HG03558 (cell line): Measurements from ENCODE around the gene SYNDIG1.

ENCODE experiments used
- ATAC-seq: cut with Tn5 transposase; IDR thresholded peaks from one replicate; pipeline ENCODE4 v1.9.1; 2021; ENCODE audit warnings: moderate number of reproducible peaks; ENCODE audit not compliant: unreplicated experiment; ENCODE audit errors: extremely low read depth

The SYNDIG1 gene

DNA sequence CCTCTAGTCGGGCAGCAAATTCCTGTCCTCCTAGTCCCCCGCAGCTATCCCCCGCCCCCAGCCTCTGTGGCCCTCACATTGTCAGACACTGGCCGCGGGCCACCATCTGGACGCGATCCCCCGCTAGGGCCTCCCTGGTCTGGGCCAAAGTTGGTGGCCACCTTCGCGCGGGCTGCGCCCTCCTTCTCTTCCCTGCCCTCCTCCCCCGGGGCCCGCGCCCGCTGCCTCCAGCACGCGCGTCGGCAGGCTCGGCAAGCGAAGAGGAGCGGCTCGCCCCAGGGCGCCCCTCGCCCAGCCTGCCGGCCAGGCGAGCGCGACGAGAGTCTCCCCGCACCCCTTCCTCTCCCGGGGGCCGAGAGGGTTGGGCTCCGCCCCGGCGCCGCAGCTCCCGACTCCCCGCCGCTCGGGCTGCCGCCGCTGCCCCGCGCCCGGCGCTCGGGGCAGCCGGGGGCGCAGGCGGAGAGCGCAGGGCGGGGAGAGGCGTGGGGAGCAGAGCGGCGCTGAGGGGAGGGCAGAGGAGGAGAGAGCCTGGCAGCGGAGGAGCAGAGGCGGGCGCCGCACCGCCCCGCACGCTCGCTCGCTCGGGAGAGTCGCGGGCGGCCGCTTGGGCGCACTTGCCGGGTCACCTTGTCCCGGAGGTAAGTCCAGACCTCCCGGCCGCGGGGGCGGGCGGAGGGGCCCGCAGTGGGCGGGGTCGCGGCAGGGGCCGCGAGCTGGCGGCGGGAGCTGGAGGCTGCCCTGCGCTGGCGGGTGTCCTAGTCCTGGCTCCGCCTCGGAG is at the start of gene SYNDIG1:
SYNDIG1 (plus strand) TSS at position 514 of the 778 bp plus-strand sequence. CDS start 73,469 bp downstream, outside the sequence.
- no peak for ATAC-seq

DNA sequence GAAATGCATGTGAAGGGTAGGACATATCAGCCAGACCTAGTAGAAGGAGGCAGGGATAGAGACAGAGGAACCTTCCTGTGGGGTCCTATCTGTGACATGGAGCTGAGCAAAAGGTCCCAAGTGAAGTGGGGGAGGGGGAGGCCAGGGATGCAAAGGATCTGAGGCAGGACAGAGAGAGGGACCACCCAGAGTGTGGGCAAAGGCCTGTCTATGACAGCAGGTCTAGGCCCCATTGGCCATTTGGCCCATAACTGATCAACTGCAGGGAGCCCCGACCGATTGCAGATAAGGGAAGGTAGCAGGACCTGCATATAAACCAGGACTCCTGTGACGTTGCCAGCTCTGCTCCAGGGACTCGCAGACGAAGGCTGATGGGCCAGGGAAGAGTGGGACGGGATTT is 49.6 kb upstream of the SYNDIG1 start:
- ATAC-seq: no peak

DNA sequence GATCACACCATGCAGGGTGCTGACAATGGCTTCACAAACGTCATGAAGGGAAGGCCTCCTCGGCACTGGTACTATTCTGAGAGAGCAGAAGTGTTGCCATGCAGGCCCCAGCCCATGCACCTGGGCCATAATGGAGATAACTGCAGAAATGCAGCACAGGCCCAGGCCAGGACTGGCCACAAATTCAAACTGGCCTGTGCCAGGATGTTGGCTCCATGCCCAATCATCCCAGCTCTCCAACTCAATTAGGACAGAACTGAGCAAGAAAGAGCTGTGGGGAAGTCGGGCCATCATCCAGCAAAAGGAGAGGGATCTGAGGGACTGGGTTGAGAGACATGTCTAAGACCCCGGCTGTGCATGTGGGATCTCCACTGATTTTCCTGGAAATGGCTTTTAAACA is 48.9 kb upstream of the SYNDIG1 start:
- no peak for ATAC-seq

DNA sequence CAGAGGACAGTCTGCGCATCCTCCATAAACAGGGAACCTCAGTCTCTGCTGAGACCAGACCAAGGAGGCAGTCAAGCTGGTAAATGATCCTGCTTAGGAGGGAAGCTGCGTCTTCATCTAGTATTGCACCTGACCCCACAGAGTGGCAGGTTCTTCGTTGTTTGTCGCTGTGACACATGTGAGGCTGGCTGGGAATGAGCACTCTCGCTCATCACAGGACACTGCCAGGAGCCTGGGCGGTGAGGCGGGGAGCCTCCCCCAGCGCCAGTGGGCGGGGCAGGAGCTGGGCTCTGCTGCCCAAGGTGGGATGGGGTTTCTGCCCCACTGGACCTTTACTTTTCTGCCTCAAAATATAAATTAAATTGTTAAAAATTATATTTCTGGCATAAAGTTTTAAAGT is 48.4 kb upstream of the SYNDIG1 start:
- no peak for ATAC-seq

DNA sequence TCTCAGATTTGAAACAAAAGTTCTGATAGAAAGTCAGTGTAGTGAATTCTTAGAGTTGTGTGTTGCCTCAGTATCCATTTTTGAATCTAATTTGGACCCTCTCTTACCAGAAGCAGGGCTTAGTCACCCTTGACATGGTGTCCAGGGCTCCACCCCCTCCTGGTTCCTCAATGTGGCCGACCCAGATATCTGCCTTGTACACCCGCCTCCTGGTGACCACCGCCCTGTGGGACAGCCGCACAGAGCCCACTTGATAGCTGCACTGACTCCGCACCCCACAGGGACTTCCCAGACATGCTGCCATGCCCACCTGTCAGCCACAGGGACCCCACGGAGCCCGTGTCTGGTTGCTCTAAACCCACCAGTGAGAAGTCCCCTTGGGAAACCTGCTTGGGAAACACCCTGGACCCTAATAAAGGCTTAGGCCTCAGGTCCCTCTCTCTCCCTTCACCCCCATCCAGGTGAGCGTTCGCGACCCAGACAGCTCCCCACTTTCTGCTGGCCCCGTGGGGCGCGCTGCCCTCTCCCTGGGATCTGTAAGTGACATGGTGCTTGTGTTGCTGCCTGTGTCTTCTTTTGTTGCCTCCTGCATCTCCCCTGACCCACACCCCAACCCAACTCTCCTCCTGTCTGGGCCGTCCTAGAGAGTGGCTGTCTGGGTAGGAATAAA is 47.2 kb upstream of the SYNDIG1 start:
- ATAC-seq: no peak

DNA sequence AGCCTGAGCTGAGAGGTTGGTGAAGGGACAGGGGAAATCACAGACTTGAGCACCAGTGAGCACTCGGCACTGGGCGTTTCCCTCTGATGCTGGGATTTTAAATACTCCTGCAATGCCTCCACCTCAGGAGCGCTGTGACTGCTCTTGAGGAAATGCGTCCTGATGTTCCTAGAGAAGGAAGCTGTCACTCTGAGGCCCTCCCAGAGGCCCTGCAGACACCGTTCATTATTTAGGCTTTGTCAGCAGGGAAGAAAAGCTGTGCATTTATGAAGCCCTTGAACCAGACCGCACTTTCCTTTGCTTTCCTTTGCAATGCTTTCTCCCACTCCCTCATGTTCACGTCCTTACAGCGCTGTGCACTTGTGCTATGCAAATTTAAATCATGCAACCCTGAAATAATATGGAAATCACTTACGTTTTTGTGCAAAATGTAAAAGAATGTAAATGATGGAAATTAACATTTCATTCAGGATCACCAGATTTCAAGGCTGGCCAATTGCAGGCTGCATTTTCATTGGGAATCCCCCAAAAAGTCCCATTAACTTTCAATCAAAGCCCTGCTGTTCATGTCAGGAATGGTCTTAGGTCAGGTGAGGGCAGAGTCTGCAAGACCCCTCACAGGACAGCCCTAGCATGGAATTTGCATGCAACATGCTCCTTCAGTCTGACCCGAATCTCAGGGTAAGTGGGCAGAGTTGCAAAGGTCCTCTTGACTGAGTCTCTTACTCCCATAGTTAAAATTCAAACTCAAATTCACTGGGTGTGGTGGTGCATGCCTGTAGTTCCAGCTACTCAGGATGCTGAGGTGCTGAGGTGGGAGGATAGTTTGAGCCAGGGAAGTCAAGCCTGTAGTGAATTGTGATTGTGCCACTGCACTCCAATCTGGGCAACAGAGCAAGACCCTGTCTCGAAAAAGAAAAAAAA is 45.8 kb upstream of the SYNDIG1 start:
- no peak for ATAC-seq

DNA sequence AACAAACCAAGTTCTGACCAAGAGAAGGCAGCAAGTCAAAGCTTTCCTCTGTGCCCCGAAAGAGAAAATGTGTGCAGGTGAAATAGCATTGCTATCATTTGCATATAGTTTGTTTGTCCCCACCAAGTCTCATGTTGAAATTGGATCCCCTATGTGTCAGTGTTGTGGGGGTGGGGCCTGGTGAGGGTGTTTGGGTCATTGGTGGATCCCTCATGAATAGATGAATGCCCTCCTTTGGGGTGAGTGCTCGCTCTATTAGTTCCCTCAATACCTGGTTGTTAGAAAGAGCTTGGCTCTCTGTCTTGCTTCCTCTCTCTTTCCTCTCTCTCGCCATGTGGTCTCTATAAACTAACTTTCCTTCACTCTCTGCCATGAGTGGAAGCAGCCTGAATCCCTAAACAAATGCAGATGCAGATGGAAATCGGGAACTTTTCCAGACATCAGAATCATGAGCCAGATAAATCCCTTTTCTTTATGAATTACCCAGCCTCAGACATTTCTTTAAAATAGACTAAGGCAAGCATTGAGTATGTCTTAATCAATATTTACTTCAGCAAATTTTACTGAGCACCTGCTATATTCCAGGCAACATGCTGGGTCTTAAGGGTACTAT is 43.8 kb upstream of the SYNDIG1 start:
- no peak for ATAC-seq

DNA sequence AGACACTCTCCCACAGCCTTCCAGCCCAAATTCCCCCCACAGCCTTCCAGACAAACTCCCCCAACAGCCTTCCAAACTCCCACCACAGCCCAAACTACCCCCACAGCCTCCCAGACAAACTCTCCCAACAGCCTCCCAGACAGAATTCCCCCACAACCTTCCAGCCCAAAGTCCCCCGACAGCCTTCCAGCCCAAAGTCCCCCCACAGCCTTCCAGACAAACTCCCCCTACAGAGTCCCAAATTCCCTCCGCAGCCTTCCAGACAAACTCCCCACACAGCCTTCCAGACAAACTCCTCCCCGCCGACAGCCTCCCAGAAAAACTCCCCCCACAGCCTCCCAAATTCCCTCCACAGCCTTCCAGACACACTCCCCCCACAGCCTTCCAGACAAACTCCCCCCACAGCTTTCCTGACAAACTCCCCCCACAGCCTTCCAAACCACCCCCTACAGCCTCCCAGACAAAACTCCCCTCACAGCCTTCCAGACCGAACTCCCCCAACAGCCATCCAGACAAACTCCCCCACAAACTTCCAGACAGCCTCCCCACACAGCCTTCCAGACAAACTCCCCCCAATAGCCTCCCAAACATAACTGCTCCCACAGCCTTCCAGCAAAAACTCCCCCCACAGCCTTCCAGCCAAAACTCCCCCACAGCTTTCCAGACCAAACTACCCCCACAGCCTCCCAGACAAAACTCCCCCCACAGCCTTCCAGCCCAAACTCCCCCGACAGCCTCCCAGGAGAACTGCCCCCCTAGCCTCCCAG is 38.0 kb upstream of the SYNDIG1 start:
- ATAC-seq: no peak

DNA sequence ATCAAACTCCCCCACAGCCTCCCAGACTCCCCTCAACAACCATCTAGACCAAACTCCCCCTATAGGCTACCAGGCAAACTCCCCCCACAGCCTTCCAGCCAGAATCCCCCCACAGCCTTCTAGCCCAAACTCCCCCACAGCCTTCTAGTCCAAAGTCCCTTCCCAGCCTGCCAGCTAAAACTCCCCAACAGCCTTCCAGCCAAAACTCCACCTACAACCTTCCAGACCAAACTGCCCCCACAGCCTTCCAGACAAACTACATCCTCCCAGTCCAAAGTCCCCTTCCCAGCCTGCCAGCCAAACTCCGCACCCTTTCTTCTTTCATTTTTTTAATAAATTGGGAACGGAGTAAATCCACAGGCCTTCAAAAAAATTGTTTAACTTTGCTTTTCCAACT is 37.4 kb upstream of the SYNDIG1 start:
- ATAC-seq: no peak

DNA sequence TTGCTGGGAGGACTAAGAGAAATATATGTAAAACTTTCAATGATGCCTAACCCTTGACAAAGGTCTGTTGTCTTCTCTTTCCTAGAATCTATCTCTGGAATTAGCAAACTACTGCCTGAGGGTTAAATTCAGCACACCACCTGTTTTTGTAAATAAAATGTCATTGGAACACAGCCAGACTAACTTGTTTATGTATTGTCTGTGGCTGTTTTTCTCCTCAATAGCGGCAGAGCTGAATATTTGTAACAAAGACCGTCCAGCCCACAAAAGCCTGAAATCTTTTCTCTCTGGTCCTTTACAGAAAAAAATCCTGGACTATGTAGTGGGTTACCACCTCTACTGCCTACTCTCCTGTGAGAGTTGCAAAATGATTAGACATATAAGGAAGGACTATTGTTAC is 33.3 kb upstream of the SYNDIG1 start:
- ATAC-seq: no peak

DNA sequence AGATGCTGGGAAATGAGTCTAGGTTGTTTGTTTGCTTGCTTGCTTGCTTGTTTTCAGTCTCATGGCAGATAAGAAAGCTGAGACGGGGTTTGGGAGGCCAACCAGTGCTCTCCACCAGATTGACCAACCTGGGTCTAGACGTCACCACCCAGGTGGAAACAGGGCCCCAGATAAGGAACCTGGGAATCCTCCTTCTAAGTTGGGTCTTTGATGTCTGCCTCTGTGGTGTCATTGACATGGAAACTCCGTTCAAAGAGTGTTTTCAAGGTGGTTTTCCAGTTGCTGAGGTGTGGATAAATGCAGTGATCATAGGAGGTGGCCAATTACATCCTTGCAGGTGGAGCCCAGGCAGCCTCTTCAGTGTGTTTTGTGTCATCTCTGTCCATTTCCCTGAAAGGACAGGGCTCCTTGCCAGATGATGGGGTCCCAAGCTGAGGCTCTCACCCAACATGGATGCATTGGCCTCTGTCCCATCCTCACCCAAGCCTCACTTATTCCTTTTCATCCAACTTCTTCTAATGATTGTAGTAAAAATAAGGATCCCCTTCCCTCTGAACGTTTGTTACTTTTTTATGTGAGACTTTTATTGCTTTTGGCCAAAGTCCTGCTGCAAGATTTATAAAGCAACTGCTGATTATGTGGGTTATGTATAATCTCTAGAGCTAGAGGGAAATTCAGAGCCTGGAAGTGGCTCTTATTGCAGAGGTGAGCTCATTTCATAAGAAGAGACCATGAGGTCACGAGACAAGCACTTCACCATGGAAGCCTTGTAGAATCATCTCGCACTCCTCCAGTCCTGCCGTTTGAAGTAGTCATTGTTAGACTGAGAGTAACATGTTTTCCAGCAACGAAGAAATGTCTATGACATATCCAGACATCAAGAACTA is 32.0 kb upstream of the SYNDIG1 start:
- no peak for ATAC-seq

DNA sequence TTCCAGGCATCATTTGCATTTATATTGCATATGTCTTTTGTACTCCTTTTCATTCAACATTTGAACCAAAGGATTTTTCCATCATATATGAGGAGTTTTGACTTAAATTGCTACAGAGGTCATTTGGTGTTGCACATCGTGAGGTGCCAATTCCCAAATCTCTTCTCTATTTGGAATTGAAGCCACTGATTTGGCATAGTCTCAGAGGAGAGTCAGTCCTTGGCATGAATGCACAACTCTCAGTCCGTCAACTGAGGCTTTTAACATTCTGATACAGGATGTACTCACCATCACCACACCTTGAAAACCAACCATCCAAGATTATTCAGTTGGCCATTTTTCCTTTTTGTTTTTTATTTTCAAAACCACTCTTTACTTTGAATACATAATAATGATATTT is 31.1 kb upstream of the SYNDIG1 start:
- ATAC-seq: no peak

DNA sequence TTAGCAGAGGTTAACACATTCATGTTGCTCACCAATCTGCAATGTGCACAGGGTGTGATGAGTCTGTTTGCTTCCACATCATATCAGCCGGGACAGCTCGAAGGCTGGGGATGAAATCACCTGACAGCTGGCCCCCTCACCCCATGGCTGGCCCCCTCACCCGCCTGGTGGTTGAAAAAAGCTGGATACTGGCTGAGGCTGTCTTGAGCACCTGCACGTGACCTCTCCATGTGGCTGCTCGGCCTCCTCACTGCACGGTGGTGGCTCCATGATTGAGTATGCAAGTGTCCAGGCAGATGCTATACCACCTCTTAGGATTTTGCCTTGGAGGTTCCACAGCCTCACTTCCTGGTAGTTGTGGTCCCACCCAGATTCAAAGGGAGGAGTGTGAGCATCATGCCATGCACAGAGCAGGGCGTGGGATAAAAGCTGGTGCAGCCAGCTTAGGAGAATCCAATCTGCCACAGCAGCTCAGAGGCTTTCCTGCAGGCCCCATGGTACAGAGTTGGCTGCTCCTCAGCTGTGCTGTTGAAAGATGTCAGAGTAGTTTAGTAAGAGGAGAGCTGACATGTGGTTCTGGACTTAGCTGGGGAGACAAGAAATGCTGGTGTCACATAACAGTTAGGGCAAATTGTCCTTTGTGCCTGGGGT is 29.6 kb upstream of the SYNDIG1 start:
- no peak for ATAC-seq

DNA sequence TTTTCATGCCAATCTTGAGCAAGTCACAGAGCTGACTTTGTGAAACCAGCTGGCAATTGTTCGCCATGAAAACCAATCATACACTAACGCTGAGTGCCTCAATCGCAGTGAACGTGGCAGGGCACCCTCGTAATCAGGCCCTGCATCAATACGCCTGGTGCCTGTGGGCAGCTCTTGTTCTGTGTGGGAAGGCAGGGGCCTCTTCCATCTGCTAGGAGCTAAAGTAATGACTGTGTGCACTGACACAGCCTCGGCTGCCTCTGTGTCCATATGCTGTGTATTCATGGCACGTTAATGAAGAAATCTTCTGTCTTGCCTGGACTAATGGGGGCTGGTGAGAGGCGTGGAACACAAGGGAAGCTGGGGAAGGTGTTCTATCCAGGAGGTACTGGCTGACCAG is 27.8 kb upstream of the SYNDIG1 start:
- ATAC-seq: no peak

DNA sequence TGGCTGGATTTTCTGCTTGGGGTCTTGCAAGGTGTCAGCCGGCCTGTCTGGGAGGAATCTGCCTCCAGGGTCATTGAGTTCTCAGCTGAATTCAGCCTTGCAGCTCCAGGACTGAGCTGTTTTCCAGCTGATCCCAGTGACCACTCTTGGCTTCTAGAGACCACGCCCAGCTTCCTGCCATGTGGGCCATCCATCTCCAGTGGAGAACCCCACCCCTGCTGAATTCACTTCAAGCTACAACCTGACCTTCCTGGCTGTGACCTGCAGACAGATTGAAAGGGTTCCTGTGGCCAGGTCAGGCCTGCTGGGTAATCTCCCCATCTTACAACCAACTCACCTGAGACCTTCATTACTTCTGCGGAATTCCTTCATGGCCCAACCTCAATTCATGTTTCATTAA is 26.5 kb upstream of the SYNDIG1 start:
- no peak for ATAC-seq

DNA sequence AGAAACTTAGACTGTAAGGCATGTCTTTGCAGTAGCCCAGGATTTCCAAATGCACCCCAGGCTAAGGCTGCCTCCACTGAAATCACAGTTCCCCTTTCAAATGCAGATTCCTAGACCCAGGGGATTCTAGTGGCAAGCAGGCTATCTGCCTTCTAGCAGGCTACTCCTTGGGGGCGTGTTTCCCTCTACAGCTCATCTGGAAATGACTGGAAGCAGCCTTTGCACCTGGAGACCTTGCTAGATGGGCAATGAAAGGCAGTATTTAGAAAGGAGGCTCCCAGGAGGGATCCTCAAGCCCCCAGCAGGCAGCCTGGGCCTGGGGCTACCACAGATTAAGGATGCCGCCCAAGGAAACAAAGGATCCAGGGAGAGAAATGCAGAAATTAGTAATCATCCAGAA is 26.0 kb upstream of the SYNDIG1 start:
- no peak for ATAC-seq

DNA sequence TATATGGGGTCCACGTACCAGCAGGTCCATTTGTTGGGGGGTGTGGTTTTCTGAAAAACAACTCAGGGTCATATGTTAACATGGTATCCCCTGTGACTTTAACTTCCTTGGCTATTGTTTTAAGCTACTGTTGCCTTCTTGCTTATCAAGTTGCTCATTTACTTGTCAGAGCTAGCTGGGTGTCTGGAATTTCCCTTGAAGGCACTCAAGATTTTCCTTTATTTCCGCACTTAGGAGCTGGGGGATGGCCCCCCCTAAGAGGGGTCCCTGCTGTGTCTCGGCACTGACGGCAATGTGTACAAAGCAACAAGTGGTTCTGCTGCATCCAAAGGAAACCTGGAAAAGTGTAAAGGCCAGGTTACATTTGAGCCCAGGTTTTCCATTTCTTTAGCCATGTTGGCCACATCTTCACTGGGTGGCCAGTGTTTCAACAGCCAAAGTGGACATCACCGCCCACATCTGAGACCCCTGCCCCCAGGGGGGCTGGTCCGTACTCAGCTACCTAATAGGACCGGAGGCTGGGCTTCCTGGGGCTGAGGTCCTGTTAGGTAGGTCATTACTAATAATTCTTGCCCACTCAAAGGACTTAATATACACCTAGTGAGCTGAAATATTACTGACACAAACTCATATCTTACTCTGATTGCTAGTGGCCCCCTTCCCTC is 24.8 kb upstream of the SYNDIG1 start:
- ATAC-seq: no peak
